Measurements from ENCODE around the gene SLC39A2. TPM values are rescaled to one million over a fixed set of nuclear protein-coding genes. Genes with fewer than 3 reads are reported as not detected.

Gene SLC39A2
- total RNA-seq, 1 donor from 2014 or later: not detected

- no peak for DNase-seq (ENCODE audit: extremely low read depth, low read depth, low spot score)
Observed at GRCh38 chr14:21043387-21043973, 44.4 kb downstream of the SLC39A2 start.

- DNase-seq (ENCODE audit: extremely low read depth, low read depth, low spot score): no peak
Observed at GRCh38 chr14:21043974-21044618, 45.0 kb downstream of the SLC39A2 start.

GRCh38 chr14:21047378-21047781 is 48.3 kb downstream of the SLC39A2 start:
- no peak for DNase-seq (ENCODE audit: extremely low read depth, low read depth, low spot score)

- no peak for DNase-seq (ENCODE audit: extremely low read depth, low read depth, low spot score)
Observed at GRCh38 chr14:21048638-21049037, 49.5 kb downstream of the SLC39A2 start.

GRCh38 chr14:21049271-21049673 is 50.2 kb downstream of the SLC39A2 start:
- DNase-seq (ENCODE audit: extremely low read depth, low read depth, low spot score): no peak

GRCh38 chr14:21050597-21050996 is 51.5 kb downstream of the SLC39A2 start:
- DNase-seq (ENCODE audit: extremely low read depth, low read depth, low spot score): no peak

Other genes with a start within 250 kb of the SLC39A2 start
- not detected in 2 replicates for gene EDDM3B, start 230.9 kb upstream of the SLC39A2 start, total RNA-seq
- gene RNASE6, start 218.0 kb upstream of the SLC39A2 start, total RNA-seq: 0.29 and 0.34 TPM in 2 replicates
- gene RNASE1, start 196.4 kb upstream of the SLC39A2 start, total RNA-seq: 215 and 387 TPM in 2 replicates
- not detected in 2 replicates for gene RNASE3, start 107.9 kb upstream of the SLC39A2 start, total RNA-seq
- not detected in 2 replicates for gene RNASE2, start 43.8 kb upstream of the SLC39A2 start, total RNA-seq
- 47.3 and 62.2 TPM in 2 replicates for gene METTL17, start 9.3 kb upstream of the SLC39A2 start, total RNA-seq
- gene NDRG2, start 25.8 kb downstream of the SLC39A2 start, total RNA-seq: 2.6 and 3.1 TPM in 2 replicates
- gene TPPP2, start 30.9 kb downstream of the SLC39A2 start, total RNA-seq: not detected in 2 replicates
- gene RNASE13, start 35.5 kb downstream of the SLC39A2 start, total RNA-seq: not detected in 2 replicates
- not detected in 2 replicates for gene RNASE7, start 43.1 kb downstream of the SLC39A2 start, total RNA-seq
- gene RNASE8, start 58.5 kb downstream of the SLC39A2 start, total RNA-seq: not detected in 2 replicates
- 20.4 and 22.0 TPM in 2 replicates for gene ARHGEF40, start 71.0 kb downstream of the SLC39A2 start, total RNA-seq
- gene ZNF219, start 99.4 kb downstream of the SLC39A2 start, total RNA-seq: 20.9 and 39.1 TPM in 2 replicates
- 0.19 TPM in 1 of 2 replicates, not detected in the other for gene TMEM253, start 101.8 kb downstream of the SLC39A2 start, total RNA-seq
- not detected in 2 replicates for gene OR5AU1, start 156.8 kb downstream of the SLC39A2 start, total RNA-seq